SK-N-SH (cell line): ENCODE measurements around the gene UTP11. TPM values are rescaled to one million over a fixed set of nuclear protein-coding genes. Genes with fewer than 3 reads are reported as not detected.
A peak's percentile ranks its signal among the peaks of the same experiment; 100 is the strongest.

Experiments
- CTCF ChIA-PET: fragments of 300-600, 350-600 bp; formaldehyde crosslinking; extraction: SDS; loops from one replicate; lab custom pipeline; 2021; lab: Yijun Ruan, JAX
- POLR2A ChIA-PET: fragments of 350-600 bp; sonication (Branson Sonifier 250); formaldehyde crosslinking; extraction: SDS; loops from one replicate; lab custom pipeline; 2020; ENCODE audit warnings: antibody characterized with exemption, inconsistent platforms; lab: Yijun Ruan, JAX
- DNase-seq: peaks from one replicate; pipeline ENCODE4 v3.0.0; 2012
- H2AFZ ChIP-seq: fragments of 200-600 bp; sonication (generic); 2 replicates; pipeline ENCODE4 v1.8.1; 2016; ENCODE audit warnings: antibody characterized with exemption, mild to moderate bottlenecking, low read depth
- H3F3A ChIP-seq: fragments of 200-600 bp; sonication (generic); replicated peaks from 2 replicates; pipeline ENCODE3; 2016; ENCODE audit warnings: antibody characterized with exemption, mild to moderate bottlenecking; ENCODE audit not compliant: insufficient read depth
- H3K27ac ChIP-seq, 2 experiments: fragments of 200-500 bp in 1 of 2; fragments of 200-600 bp in 1 of 2; sonication (Bioruptor generic) in 1 of 2; sonication (generic), shearing (Covaris generic) in 1 of 2; 2 replicates each; pipeline versions ENCODE4 v1.5.1 to v1.6.1; 2014 to 2016; ENCODE audit warnings: low read depth in 2 of 2, inconsistent platforms in 1 of 2, low read length in 1 of 2, mild to moderate bottlenecking in 1 of 2, mixed read lengths in 1 of 2
- H3K27me3 ChIP-seq: fragments of 200-600 bp; sonication (generic), shearing (Covaris generic); 2 replicates; pipeline ENCODE4 v1.6.1; 2016; ENCODE audit warnings: mixed run types; ENCODE audit not compliant: insufficient read depth
- H3K36me3 ChIP-seq, 2 experiments: fragments of 200-500 bp in 1 of 2; fragments of 200-600 bp in 1 of 2; sonication (Bioruptor generic) in 1 of 2; sonication (generic) in 1 of 2; replicated peaks in 1 of 2; 2 replicates each; pipeline versions ENCODE3 to v1.5.1; 2014 to 2016; ENCODE audit warnings: low read length in 1 of 2, mild to moderate bottlenecking in 1 of 2; ENCODE audit not compliant: insufficient read depth in 2 of 2, control insufficient read depth in 1 of 2
- H3K4me1 ChIP-seq, 2 experiments: fragments of 200-500 bp in 1 of 2; fragments of 200-600 bp in 1 of 2; sonication (Bioruptor generic) in 1 of 2; sonication (generic), shearing (Covaris generic) in 1 of 2; 2 replicates each; pipeline versions ENCODE4 v1.5.1 to v1.6.1; 2014 to 2016; ENCODE audit warnings: low read depth in 1 of 2, low read length in 1 of 2, mixed run types in 1 of 2; ENCODE audit not compliant: insufficient read depth in 2 of 2, control insufficient read depth in 1 of 2
- H3K4me2 ChIP-seq: fragments of 200-600 bp; sonication (generic), shearing (Covaris generic); 2 replicates; pipeline ENCODE4 v1.6.1; 2017; ENCODE audit warnings: mixed run types
- H3K4me3 ChIP-seq, 2 experiments: fragments of 200-500 bp in 1 of 2; fragments of 200-600 bp in 1 of 2; sonication (Bioruptor generic) in 1 of 2; sonication (generic), shearing (Covaris generic) in 1 of 2; 2 replicates each; pipeline versions ENCODE4 v1.5.1 to v1.8.1; 2014 to 2016; ENCODE audit warnings: low read depth in 2 of 2, inconsistent platforms in 1 of 2, low read length in 1 of 2, mild to moderate bottlenecking in 1 of 2, mixed read lengths in 1 of 2, moderate library complexity in 1 of 2
- H3K79me2 ChIP-seq: fragments of 200-600 bp; sonication (generic); 2 replicates; pipeline ENCODE4 v1.8.1; 2017; ENCODE audit warnings: mild to moderate bottlenecking; ENCODE audit not compliant: insufficient read depth
- H3K9ac ChIP-seq: fragments of 200-600 bp; sonication (generic); 2 replicates; pipeline ENCODE4 v1.6.1; 2017; ENCODE audit warnings: mixed run types
- H3K9me2 ChIP-seq: fragments of 200-600 bp; sonication (generic); 2 replicates; pipeline ENCODE4 v1.6.1; 2017; ENCODE audit warnings: mixed run types
- H3K9me3 ChIP-seq: fragments of 200-600 bp; sonication (generic); 2 replicates; pipeline ENCODE4 v1.6.1; 2017; ENCODE audit warnings: mixed run types, mild to moderate bottlenecking, moderate library complexity
- H4K20me1 ChIP-seq: fragments of 200-600 bp; sonication (generic); 2 replicates; pipeline ENCODE4 v1.6.1; 2017; ENCODE audit warnings: mild to moderate bottlenecking, mixed run types; ENCODE audit not compliant: insufficient read depth
- FOSL2 ChIP-seq: IDR thresholded peaks from 2 replicates; pipeline ENCODE4 v1.4.0; 2012; ENCODE audit warnings: low read depth, mild to moderate bottlenecking, moderate library complexity, borderline replicate concordance
- GABPA ChIP-seq: IDR thresholded peaks from 2 replicates; pipeline ENCODE4 v1.4.0; 2012; ENCODE audit warnings: low read depth, mild to moderate bottlenecking
- MXI1 ChIP-seq: IDR thresholded peaks from 2 replicates; pipeline ENCODE4 v1.6.1; 2012; ENCODE audit warnings: mild to moderate bottlenecking, low read depth, low read length, improper control_type of control experiment
- NFIC ChIP-seq: IDR thresholded peaks from 2 replicates; pipeline ENCODE4 v1.4.0; 2012; ENCODE audit warnings: borderline replicate concordance
- RAD21 ChIP-seq: IDR thresholded peaks from 2 replicates; pipeline ENCODE4 v1.6.1; 2012; ENCODE audit warnings: mild to moderate bottlenecking, low read length
- RCOR1 ChIP-seq: fragments of 150-350 bp; IDR thresholded peaks from 2 replicates; pipeline ENCODE4 v1.6.1; 2017; ENCODE audit warnings: antibody characterized with exemption, low read length
- RXRA ChIP-seq: IDR thresholded peaks from 2 replicates; pipeline ENCODE4 v1.4.0; 2012; ENCODE audit warnings: low read depth, mild to moderate bottlenecking, borderline replicate concordance
- SMC3 ChIP-seq: IDR thresholded peaks from 2 replicates; pipeline ENCODE4 v1.6.1; 2012; ENCODE audit warnings: low read depth, low read length, improper control_type of control experiment
- TAF1 ChIP-seq: IDR thresholded peaks from 2 replicates; pipeline ENCODE4 v1.6.1; 2012; ENCODE audit warnings: low read depth, mild to moderate bottlenecking, low read length, moderate library complexity, borderline replicate concordance
- YY1 ChIP-seq: IDR thresholded peaks from 2 replicates; pipeline ENCODE4 v1.4.0; 2012; ENCODE audit warnings: low read depth, mild to moderate bottlenecking
- WGBS: methylation state at CpG from one replicate; pipeline ENCODE4 v1.1.6; 2017; ENCODE audit warnings: low lambda C conversion rate; 5-methylcytosine and 5-hydroxymethylcytosine counted together
- polyA plus RNA-seq, 3 experiments: library from polyadenylated mRNA; depleted of rRNA; stranded (reverse); fragments of >200 nt; gene quantifications; 2 replicates each; pipeline ENCODE4 v1.2.3, GENCODE V29; 2012
- TF ChIP-seq, protein P1 (sequence below): IDR thresholded peaks from 2 replicates; pipeline ENCODE4 v1.4.0; 2012; ENCODE audit warnings: low read depth, borderline replicate concordance
- TF ChIP-seq, protein P2 (sequence below): IDR thresholded peaks from 2 replicates; pipeline ENCODE4 v1.6.1; 2012; ENCODE audit warnings: mild to moderate bottlenecking, low read depth, low read length, moderate library complexity
- TF ChIP-seq, protein P3 (sequence below): IDR thresholded peaks from 2 replicates; pipeline ENCODE4; 2012

UTP11 gene
- polyA plus RNA-seq, 1 of the 3 experiments (the other 2 are of a cell fraction) = 26.8 TPM

DNA sequence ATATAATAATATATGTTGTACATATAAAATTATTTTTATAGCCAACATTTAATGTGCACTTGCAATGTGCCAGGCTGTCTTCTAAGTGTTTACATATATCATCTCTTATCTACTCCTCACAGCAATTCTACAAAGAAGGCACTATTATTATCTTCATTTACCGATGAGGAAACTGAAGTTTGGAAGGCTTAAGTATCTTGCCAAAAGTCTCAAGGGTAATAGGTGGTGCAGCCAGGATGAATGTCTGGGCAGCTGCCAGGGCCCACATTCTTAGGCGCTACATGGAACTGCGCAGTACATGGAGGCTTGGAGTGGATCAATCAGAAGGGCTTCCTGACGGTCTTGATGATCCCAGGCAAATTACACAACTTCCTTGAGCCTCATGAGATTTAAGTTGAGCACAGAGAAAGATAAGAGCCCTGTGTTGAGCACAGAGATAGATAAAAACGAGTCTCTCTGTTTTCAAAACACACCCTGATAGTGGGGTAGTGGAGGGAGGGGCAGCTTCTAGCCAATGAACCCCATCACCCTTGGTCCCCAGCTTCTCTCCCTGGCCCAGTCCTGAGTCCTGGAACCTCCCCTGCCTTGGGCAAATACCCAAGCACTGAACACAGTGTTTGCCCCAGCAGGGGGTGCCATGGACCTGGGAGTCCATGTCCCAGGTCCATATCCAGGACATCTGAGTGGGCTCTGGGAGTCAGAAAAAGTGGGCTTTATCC lies 24.8 kb downstream of the UTP11 start:
- Histone ChIP-seq H3K4me1 (peaks cover 0 to 5% of the 10 kb centered on the region in 2 experiments; a peak in 1 of 4 replicates), H3K4me2 (no peak overlapping the region), H3K79me2 (no peaks in the 10 kb centered on the region), H3K36me3 (no peaks in the 10 kb centered on the region), H3K9ac (no peak overlapping the region)
- TF ChIP-seq RXRA = no peak
- peak; percentile 43; the same call in 1 of the 2 replicates for TF ChIP-seq RAD21
- TF ChIP-seq NFIC = no peak
- TF ChIP-seq SMC3 = peak; percentile 9; the same call in 1 of the 2 replicates
- no peak for TF ChIP-seq GABPA
- TF ChIP-seq, all 33 proteins: peak for 2
- Histone ChIP-seq H3K9me3 (no peaks in the 10 kb centered on the region), H3F3A (no peaks in the 10 kb centered on the region), H3K27me3 (peaks cover 9% of the 10 kb centered on the region), H2AFZ (no peak overlapping the region), H3K9me2 (no peaks in the 10 kb centered on the region), H3K27ac (no peak overlapping the region), H4K20me1 (no peaks in the 10 kb centered on the region), H3K4me3 (no peak overlapping the region)
- ChIA-PET CTCF (interaction anchor here (0.6 to 2.2 kb wide), 11 partner anchors 8 to 798 kb away, joined by 3 to 9 read pairs (median 4); partner anchors contain the start of gene POU3F1), POLR2A (no interaction called here)
- 69% methylated on average over 4 of the region's 5 CpGs for WGBS
- DNase-seq = peak; percentile 61

DNA sequence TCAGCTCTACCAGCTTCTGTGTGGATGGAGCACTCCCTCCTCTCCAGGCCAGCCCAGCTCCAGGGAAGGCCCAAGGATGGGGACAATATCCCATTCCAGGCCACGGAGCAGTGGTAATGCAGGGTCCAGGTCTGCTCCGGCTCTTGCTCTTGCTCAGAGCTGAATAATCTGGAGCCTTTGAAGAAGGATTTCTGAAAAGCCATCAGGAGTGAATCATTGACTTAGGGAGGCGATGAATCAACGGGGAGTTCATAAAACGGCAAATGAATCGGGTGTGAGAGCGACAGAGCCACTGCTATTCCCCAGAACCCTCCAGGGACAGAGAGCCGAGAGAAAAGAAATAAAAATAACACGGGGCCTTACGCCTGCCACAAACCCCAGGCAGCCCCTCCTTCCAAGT lies 26.3 kb downstream of the UTP11 start:
- Histone ChIP-seq H3K27ac (no peak overlapping the region), H3K9ac (no peak overlapping the region), H3K4me1 (peaks cover 0 to 5% of the 10 kb centered on the region in 2 experiments; a peak in 1 of 4 replicates), H3K4me3 (no peak overlapping the region), H4K20me1 (no peaks in the 10 kb centered on the region), H3K4me2 (no peak overlapping the region), H3K9me3 (no peaks in the 10 kb centered on the region), H3K9me2 (no peaks in the 10 kb centered on the region), H2AFZ (no peak overlapping the region), H3K27me3 (peaks cover 24% of the 10 kb centered on the region), H3K79me2 (no peaks in the 10 kb centered on the region), H3K36me3 (no peaks in the 10 kb centered on the region), H3F3A (no peaks in the 10 kb centered on the region)
- CTCF ChIA-PET = interaction anchor here (1.8 to 2.2 kb wide), 3 partner anchors 9 to 20 kb away, joined by 6 to 9 read pairs (median 8); no protein-coding TSS in a partner anchor
- WGBS = 20% methylated on average over 10 of the region's 10 CpGs
- TF ChIP-seq, protein P1, sequence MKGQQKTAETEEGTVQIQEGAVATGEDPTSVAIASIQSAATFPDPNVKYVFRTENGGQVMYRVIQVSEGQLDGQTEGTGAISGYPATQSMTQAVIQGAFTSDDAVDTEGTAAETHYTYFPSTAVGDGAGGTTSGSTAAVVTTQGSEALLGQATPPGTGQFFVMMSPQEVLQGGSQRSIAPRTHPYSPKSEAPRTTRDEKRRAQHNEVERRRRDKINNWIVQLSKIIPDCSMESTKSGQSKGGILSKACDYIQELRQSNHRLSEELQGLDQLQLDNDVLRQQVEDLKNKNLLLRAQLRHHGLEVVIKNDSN = no peak
- TF ChIP-seq FOSL2 = peak; percentile 47; the same call in 1 of the 2 replicates
- POLR2A ChIA-PET = no interaction called here
- DNase-seq = no peak

DNA sequence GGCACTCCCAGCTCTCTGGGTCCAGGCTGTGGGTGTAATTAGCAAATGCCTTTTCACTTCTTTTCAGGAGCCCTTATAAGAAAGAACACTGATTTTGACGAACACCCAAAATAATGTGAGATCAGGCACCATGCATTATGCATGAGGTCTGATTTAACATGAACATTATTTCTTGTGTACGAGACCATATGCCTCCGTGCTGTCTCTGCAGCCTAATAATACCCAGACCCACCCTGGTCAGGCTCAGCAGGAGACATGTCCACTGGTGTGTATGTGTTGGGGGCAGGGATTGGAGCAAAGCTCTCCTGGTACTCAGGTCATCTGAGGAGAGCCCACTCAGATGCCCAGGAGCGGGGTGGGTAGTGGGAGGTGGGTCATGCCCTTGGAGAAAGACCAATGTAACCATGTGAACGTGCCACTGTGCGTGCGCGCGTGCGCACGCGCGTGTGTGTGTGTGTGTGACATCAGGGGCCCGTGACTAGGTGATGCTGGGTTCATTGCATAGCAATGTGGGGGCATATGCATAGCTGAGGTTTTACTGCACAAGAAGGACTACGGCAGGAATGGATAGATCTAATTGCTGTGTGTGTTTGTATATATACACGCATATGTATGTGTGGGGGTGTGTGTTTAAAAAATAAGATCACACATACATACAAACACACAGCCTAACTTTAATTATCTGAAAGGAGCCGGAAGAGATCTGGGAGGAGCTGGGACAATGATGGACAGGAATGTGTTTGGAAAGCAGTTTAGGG lies 27.0 kb downstream of the UTP11 start:
- Histone ChIP-seq H3K27me3 (peaks cover 31% of the 10 kb centered on the region), H3K79me2 (no peaks in the 10 kb centered on the region), H3K9me3 (no peaks in the 10 kb centered on the region), H3F3A (no peaks in the 10 kb centered on the region), H2AFZ (no peak overlapping the region), H3K4me3 (no peak overlapping the region), H3K4me1 (peaks cover 0 to 5% of the 10 kb centered on the region in 2 experiments; a peak in 1 of 4 replicates), H3K27ac (no peak overlapping the region), H3K9ac (no peak overlapping the region), H3K4me2 (no peak overlapping the region), H3K9me2 (no peaks in the 10 kb centered on the region), H4K20me1 (no peaks in the 10 kb centered on the region), H3K36me3 (no peaks in the 10 kb centered on the region)
- CTCF ChIA-PET = interaction anchor here (1.5 to 1.8 kb wide), 3 partner anchors 10 to 32 kb away, joined by 6 to 12 read pairs (median 6); no protein-coding TSS in a partner anchor
- no peak for DNase-seq
- 73% methylated on average over 17 of the region's 17 CpGs for WGBS
- POLR2A ChIA-PET = no interaction called here
- TF ChIP-seq YY1 (no peak), SMC3 (no peak), TAF1 (no peak), RCOR1 (no peak), GABPA (no peak), MXI1 (no peak)
- TF ChIP-seq, protein P2, sequence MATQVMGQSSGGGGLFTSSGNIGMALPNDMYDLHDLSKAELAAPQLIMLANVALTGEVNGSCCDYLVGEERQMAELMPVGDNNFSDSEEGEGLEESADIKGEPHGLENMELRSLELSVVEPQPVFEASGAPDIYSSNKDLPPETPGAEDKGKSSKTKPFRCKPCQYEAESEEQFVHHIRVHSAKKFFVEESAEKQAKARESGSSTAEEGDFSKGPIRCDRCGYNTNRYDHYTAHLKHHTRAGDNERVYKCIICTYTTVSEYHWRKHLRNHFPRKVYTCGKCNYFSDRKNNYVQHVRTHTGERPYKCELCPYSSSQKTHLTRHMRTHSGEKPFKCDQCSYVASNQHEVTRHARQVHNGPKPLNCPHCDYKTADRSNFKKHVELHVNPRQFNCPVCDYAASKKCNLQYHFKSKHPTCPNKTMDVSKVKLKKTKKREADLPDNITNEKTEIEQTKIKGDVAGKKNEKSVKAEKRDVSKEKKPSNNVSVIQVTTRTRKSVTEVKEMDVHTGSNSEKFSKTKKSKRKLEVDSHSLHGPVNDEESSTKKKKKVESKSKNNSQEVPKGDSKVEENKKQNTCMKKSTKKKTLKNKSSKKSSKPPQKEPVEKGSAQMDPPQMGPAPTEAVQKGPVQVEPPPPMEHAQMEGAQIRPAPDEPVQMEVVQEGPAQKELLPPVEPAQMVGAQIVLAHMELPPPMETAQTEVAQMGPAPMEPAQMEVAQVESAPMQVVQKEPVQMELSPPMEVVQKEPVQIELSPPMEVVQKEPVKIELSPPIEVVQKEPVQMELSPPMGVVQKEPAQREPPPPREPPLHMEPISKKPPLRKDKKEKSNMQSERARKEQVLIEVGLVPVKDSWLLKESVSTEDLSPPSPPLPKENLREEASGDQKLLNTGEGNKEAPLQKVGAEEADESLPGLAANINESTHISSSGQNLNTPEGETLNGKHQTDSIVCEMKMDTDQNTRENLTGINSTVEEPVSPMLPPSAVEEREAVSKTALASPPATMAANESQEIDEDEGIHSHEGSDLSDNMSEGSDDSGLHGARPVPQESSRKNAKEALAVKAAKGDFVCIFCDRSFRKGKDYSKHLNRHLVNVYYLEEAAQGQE = no peak
- TF ChIP-seq, protein P3, sequence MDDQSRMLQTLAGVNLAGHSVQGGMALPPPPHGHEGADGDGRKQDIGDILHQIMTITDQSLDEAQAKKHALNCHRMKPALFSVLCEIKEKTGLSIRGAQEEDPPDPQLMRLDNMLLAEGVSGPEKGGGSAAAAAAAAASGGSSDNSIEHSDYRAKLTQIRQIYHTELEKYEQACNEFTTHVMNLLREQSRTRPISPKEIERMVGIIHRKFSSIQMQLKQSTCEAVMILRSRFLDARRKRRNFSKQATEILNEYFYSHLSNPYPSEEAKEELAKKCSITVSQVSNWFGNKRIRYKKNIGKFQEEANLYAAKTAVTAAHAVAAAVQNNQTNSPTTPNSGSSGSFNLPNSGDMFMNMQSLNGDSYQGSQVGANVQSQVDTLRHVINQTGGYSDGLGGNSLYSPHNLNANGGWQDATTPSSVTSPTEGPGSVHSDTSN = no peak
